Upper lobe of right lung (tissue), 1 donor: ENCODE data around the gene EHMT2. TPM values are rescaled to one million over a fixed set of nuclear protein-coding genes. Genes with fewer than 3 reads are reported as not detected.

ENCODE experiments used
- ATAC-seq: fragments of 200-7000 bp; cut with Tn5 transposase; one replicate; pipeline ENCODE4 v1.9.1; 2020; ENCODE audit warnings: mild to moderate bottlenecking, moderate library complexity
- DNase-seq: peaks from one replicate; pipeline ENCODE4 v3.0.0-alpha.2; 2020
- H3K27ac ChIP-seq: fragments of 200-600 bp; one replicate; pipeline ENCODE4 v1.8.0; 2022
- H3K27me3 ChIP-seq: fragments of 200-600 bp; one replicate; pipeline ENCODE4 v1.8.0; 2022; ENCODE audit warnings: mild to moderate bottlenecking
- H3K36me3 ChIP-seq: fragments of 200-600 bp; one replicate; pipeline ENCODE4 v1.8.0; 2022
- H3K4me1 ChIP-seq: fragments of 200-600 bp; one replicate; pipeline ENCODE4 v1.8.0; 2022
- H3K4me3 ChIP-seq: fragments of 200-600 bp; one replicate; pipeline ENCODE4 v1.8.0; 2022; ENCODE audit warnings: mild to moderate bottlenecking
- H3K9me3 ChIP-seq: fragments of 200-600 bp; one replicate; pipeline ENCODE4 v1.8.0; 2022
- CTCF ChIP-seq: fragments of 200-600 bp; IDR thresholded peaks from one replicate; pipeline ENCODE4 v1.8.0; 2022; ENCODE audit warnings: antibody characterized with exemption
- intact Hi-C: fragments of 100-400 bp; cut with DNase I; formaldehyde crosslinking; loops from one replicate; pipeline ENCODE4 v1.11.0; 2022
- total RNA-seq: library from RNA; stranded (reverse); fragmentation: NEBNext Ultra II Directional; extraction: Animal tissue kit (Norgen Biotek cat#: 25700); gene quantifications from one replicate; pipeline ENCODE4 v1.2.1, GENCODE V29; 2021
- donor health status: DM: no; HTN: yes; CAD: no; lungs with severe emphysema.

EHMT2 gene
- total RNA-seq, 1 donor from 2014 or later, result 36.0 TPM

- Histone ChIP-seq H3K27me3 (no peaks in the 10 kb centered on the region), H3K4me1 (peaks cover 7% of the 10 kb centered on the region), H3K27ac (no peak overlapping the region), H3K9me3 (no peaks in the 10 kb centered on the region), H3K4me3 (no peak overlapping the region), H3K36me3 (no peaks in the 10 kb centered on the region)
- TF ChIP-seq CTCF, result no peak
- intact Hi-C loops, result no loop called here
- no peak for ATAC-seq
- no peak for DNase-seq
Measured at GRCh38 chr6:31930962-31931361, 33.5 kb upstream of the EHMT2 start.

- peak overlapping the region; percentile 51 for H3K27ac ChIP-seq
- DNase-seq, result no peak
Measured at GRCh38 chr6:31928672-31928939, 31.1 kb upstream of the EHMT2 start.

GRCh38 chr6:31927863-31928671 lies 30.6 kb upstream of the EHMT2 start:
- Histone ChIP-seq H3K4me1 (peaks cover 7% of the 10 kb centered on the region), H3K9me3 (no peaks in the 10 kb centered on the region), H3K27ac (peak overlapping the region; percentile 81), H3K27me3 (no peaks in the 10 kb centered on the region), H3K4me3 (peak overlapping the region; percentile 52), H3K36me3 (no peaks in the 10 kb centered on the region)
- ATAC-seq (peak; percentile 21), DNase-seq (no peak)
- intact Hi-C loops, result no loop called here
- no peak for TF ChIP-seq CTCF

More at GRCh38 chr6:31928672-31928939, 31.1 kb upstream of the EHMT2 start:
- no peaks in the 10 kb centered on the region for H3K27me3 ChIP-seq
- H3K4me3 ChIP-seq, result peak overlapping the region; percentile 52
- no peaks in the 10 kb centered on the region for H3K9me3 ChIP-seq
- no peak for ATAC-seq
- H3K4me1 ChIP-seq, result peaks cover 7% of the 10 kb centered on the region
- no peaks in the 10 kb centered on the region for H3K36me3 ChIP-seq
- no peak for TF ChIP-seq CTCF
- intact Hi-C loops, result no loop called here

- intact Hi-C loops, result no loop called here
- ATAC-seq (peak; percentile 77), DNase-seq (peak; percentile 76)
- no peak for TF ChIP-seq CTCF
- peak within 1 kb of the TSS; percentile 81 for H3K27ac ChIP-seq
- no peaks in the 10 kb centered on the region for H3K36me3 ChIP-seq
- peaks cover 7% of the 10 kb centered on the region for H3K4me1 ChIP-seq
- no peaks in the 10 kb centered on the region for H3K9me3 ChIP-seq
- H3K27me3 ChIP-seq, result no peaks in the 10 kb centered on the region
- peak within 1 kb of the TSS; percentile 52 for H3K4me3 ChIP-seq
Measured at GRCh38 chr6:31927242-31927862, 29.9 kb upstream of the EHMT2 start, which contains the start of gene C2. Gene C2 (plus strand): TSS chr6:31927717. CDS start chr6:31927753, 36 bp downstream.

- H3K9me3 ChIP-seq, result no peaks in the 10 kb centered on the region
- ATAC-seq, result peak; percentile 7
- no peaks in the 10 kb centered on the region for H3K36me3 ChIP-seq
- DNase-seq, result no peak
- no peak for TF ChIP-seq CTCF
- H3K4me3 ChIP-seq, result no peak overlapping the region
- H3K27me3 ChIP-seq, result no peaks in the 10 kb centered on the region
- intact Hi-C loops, result no loop called here
- H3K4me1 ChIP-seq, result peaks cover 12% of the 10 kb centered on the region
- H3K27ac ChIP-seq, result no peak overlapping the region
Measured at GRCh38 chr6:31922942-31923341, 25.4 kb upstream of the EHMT2 start.
